HepG2 (cell line): ENCODE measurements around the gene DNAJA3. TPM values are rescaled to one million over a fixed set of nuclear protein-coding genes. Genes with fewer than 3 reads are reported as not detected.
A peak's percentile ranks its signal among the peaks of the same experiment; 100 is the strongest.

Experiments
- ELF3 ChIP-seq: IDR thresholded peaks from 2 replicates; pipeline ENCODE4 v1.6.1; 2016; ENCODE audit warnings: missing genetic modification reagents, missing compliant biosample characterization
- FOXJ3 ChIP-seq: sonication (generic); formaldehyde crosslinking; IDR thresholded peaks from 2 replicates; pipeline ENCODE4 v1.4.0; 2020; ENCODE audit warnings: missing genetic modification reagents, mild to moderate bottlenecking, borderline replicate concordance
- HOXA3 ChIP-seq: sonication (generic); formaldehyde crosslinking; IDR thresholded peaks from 2 replicates; pipeline ENCODE4 v1.5.0; 2020; ENCODE audit warnings: missing genetic modification reagents
- NCOR1 ChIP-seq: fragments of 200-600 bp; sonication (generic); IDR thresholded peaks from 2 replicates; pipeline ENCODE4 v1.7.0; 2017; ENCODE audit warnings: antibody characterized with exemption, low read length, borderline replicate concordance
- PAX8 ChIP-seq: sonication (generic); formaldehyde crosslinking; IDR thresholded peaks from 2 replicates; pipeline ENCODE4 v1.8.0; 2022; ENCODE audit warnings: mild to moderate bottlenecking, missing genetic modification reagents, borderline replicate concordance
- PHF5A ChIP-seq: IDR thresholded peaks from one replicate; pipeline ENCODE4 v1.6.1; 2018; ENCODE audit warnings: low read depth, missing genetic modification reagents; ENCODE audit not compliant: unreplicated experiment
- RELA ChIP-seq: sonication (generic); formaldehyde crosslinking; IDR thresholded peaks from 2 replicates; pipeline ENCODE4 v1.4.0; 2020; ENCODE audit warnings: missing genetic modification reagents
- SRSF1 ChIP-seq: fragments of 200-400 bp; formaldehyde crosslinking; optimal IDR thresholded peaks from 2 replicates; pipeline ENCODE3; 2017; ENCODE audit warnings: mild to moderate bottlenecking, low read depth, low read length, moderate library complexity
- TSC22D2 ChIP-seq: sonication (generic); formaldehyde crosslinking; IDR thresholded peaks from 2 replicates; pipeline ENCODE4 v1.5.1; 2020; ENCODE audit warnings: missing genetic modification reagents, mild to moderate bottlenecking, borderline replicate concordance
- ZMAT3 ChIP-seq: sonication (generic); formaldehyde crosslinking; conservative IDR thresholded peaks from 2 replicates; pipeline ENCODE4 v1.7.0; 2021; ENCODE audit warnings: missing genetic modification reagents
- ZNF282 ChIP-seq: fragments of 450-650 bp; IDR thresholded peaks from 2 replicates; pipeline ENCODE4 v1.6.1; 2018; ENCODE audit not compliant: partially characterized antibody
- ZNF615 ChIP-seq: sonication (generic); formaldehyde crosslinking; IDR thresholded peaks from 2 replicates; pipeline ENCODE4 v1.5.0; 2020; ENCODE audit warnings: mild to moderate bottlenecking, missing genetic modification reagents, borderline replicate concordance
- ZNF850 ChIP-seq: sonication (generic); formaldehyde crosslinking; conservative IDR thresholded peaks from 2 replicates; pipeline ENCODE4 v1.9.0; 2021; ENCODE audit warnings: mild to moderate bottlenecking, missing genetic modification reagents
- polyA plus RNA-seq, 8 experiments: library from polyadenylated mRNA; depleted of rRNA in 3 of 8; stranded (reverse) in 7 of 8; unstranded in 1 of 8; fragments of >200 nt; fragmentation: Illumina TruSeq in 4 of 8; extraction: Trizol in 4 of 8; gene quantifications; 2 replicates each; pipeline versions ENCODE4 v1.2.1 to v1.2.3, GENCODE V29; 2011 to 2016; ENCODE audit warnings: low read depth in 4 of 8, missing spikeins in 1 of 8, mixed read lengths in 1 of 8; ENCODE audit not compliant: insufficient read depth in 1 of 8
- total RNA-seq, 5 experiments: library from RNA; depleted of rRNA; stranded (reverse); fragments of >200 nt; fragmentation: Illumina TruSeq; extraction: Trizol; gene quantifications; 2 replicates each; pipeline ENCODE4 v1.2.3, GENCODE V29; 2016; ENCODE audit warnings: low read depth in 1 of 5
- TF ChIP-seq, protein P1 (sequence below): sonication (generic); formaldehyde crosslinking; IDR thresholded peaks from 2 replicates; pipeline ENCODE4 v1.5.0; 2020; ENCODE audit warnings: missing genetic modification reagents
- TF ChIP-seq, protein P2 (sequence below): IDR thresholded peaks from 2 replicates; pipeline ENCODE4 v1.6.1; 2012; ENCODE audit warnings: low read depth, low read length, improper control_type of control experiment
- TF ChIP-seq, protein P3 (sequence below): sonication (generic); formaldehyde crosslinking; conservative IDR thresholded peaks from 2 replicates; pipeline ENCODE4 v1.8.0; 2022; ENCODE audit warnings: missing genetic modification reagents
- TF ChIP-seq, protein P4 (sequence below): sonication (generic); formaldehyde crosslinking; IDR thresholded peaks from 2 replicates; pipeline ENCODE4; 2020; ENCODE audit warnings: missing genetic modification reagents, mild to moderate bottlenecking, borderline replicate concordance
- TF ChIP-seq, protein P5 (sequence below): sonication (generic); formaldehyde crosslinking; IDR thresholded peaks from 2 replicates; pipeline ENCODE4 v1.5.0; 2020; ENCODE audit warnings: missing genetic modification reagents
- TF ChIP-seq, protein P6 (sequence below): sonication (generic); formaldehyde crosslinking; IDR thresholded peaks from 2 replicates; pipeline ENCODE4 v1.8.1; 2023; ENCODE audit warnings: mild to moderate bottlenecking, moderate library complexity, missing genetic modification reagents

The DNAJA3 gene
- total and polyA plus RNA-seq, 2 of the 13 experiments (the other 11 are each of a cell fraction or from before 2014, with no cell fraction given) = 77.0 to 83.3 TPM

DNA sequence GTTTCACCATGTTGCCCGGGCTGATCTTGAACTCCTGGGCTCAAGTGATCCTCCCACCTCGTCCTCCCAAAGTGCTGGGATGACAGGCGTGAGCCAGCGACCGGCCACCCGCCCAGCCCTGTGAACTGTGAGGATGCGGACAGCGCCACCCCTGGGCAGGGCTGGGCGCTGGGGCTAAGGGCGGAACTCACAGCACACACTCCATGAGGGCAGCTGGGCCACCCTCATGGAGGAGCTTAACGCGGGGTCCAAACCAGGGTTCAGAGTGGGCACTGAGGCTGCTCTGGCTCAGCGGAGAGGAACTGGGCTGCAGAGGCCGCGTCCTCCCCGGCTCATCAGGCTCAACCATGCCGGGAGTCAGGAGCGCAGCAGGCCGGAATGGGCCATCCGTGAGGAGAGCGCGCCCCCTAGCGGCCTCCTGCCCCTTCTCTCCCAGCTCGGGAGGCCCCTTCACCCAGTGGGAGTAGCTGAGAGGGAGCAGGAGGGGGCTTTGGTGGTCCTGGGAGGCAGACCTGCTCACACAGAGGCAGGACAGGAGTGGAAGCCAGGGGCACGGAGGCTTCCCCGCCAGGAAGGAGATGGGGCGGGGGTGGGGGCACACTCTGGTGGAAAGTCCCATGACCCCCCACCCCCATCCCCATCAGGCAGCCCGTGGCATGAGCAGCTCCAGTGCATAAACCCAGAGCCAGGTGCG, 23.1 kb upstream of the DNAJA3 start (continued):
- TF ChIP-seq HOXA3 (CRISPR knock-in tag) (peak; percentile 63), RELA (CRISPR knock-in tag) (no peak), NCOR1 (no peak), ZNF282 (no peak), PAX8 (CRISPR knock-in tag) (no peak), TSC22D2 (no peak), ELF3 (CRISPR knock-in tag) (no peak), FOXJ3 (no peak), ZMAT3 (CRISPR knock-in tag) (0 out of 2 replicates have a peak, but pooled peaks have one; percentile 32), ZNF615 (CRISPR knock-in tag) (no peak), SRSF1 (no peak), PHF5A (no peak), ZNF850 (CRISPR knock-in tag) (no peak)
- TF ChIP-seq, protein P1, sequence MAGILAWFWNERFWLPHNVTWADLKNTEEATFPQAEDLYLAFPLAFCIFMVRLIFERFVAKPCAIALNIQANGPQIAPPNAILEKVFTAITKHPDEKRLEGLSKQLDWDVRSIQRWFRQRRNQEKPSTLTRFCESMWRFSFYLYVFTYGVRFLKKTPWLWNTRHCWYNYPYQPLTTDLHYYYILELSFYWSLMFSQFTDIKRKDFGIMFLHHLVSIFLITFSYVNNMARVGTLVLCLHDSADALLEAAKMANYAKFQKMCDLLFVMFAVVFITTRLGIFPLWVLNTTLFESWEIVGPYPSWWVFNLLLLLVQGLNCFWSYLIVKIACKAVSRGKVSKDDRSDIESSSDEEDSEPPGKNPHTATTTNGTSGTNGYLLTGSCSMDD = no peak
- TF ChIP-seq, protein P2, sequence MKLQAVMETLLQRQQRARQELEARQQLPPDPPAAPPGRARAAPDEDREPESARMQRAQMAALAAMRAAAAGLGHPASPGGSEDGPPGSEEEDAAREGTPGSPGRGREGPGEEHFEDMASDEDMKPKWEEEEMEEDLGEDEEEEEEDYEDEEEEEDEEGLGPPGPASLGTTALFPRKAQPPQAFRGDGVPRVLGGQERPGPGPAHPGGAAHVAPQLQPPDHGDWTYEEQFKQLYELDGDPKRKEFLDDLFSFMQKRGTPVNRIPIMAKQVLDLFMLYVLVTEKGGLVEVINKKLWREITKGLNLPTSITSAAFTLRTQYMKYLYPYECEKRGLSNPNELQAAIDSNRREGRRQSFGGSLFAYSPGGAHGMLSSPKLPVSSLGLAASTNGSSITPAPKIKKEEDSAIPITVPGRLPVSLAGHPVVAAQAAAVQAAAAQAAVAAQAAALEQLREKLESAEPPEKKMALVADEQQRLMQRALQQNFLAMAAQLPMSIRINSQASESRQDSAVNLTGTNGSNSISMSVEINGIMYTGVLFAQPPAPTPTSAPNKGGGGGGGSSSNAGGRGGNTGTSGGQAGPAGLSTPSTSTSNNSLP = no peak
- TF ChIP-seq, protein P3, sequence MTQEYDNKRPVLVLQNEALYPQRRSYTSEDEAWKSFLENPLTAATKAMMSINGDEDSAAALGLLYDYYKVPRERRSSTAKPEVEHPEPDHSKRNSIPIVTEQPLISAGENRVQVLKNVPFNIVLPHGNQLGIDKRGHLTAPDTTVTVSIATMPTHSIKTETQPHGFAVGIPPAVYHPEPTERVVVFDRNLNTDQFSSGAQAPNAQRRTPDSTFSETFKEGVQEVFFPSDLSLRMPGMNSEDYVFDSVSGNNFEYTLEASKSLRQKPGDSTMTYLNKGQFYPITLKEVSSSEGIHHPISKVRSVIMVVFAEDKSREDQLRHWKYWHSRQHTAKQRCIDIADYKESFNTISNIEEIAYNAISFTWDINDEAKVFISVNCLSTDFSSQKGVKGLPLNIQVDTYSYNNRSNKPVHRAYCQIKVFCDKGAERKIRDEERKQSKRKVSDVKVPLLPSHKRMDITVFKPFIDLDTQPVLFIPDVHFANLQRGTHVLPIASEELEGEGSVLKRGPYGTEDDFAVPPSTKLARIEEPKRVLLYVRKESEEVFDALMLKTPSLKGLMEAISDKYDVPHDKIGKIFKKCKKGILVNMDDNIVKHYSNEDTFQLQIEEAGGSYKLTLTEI (CRISPR knock-in tag) = no peak
- TF ChIP-seq, protein P4, sequence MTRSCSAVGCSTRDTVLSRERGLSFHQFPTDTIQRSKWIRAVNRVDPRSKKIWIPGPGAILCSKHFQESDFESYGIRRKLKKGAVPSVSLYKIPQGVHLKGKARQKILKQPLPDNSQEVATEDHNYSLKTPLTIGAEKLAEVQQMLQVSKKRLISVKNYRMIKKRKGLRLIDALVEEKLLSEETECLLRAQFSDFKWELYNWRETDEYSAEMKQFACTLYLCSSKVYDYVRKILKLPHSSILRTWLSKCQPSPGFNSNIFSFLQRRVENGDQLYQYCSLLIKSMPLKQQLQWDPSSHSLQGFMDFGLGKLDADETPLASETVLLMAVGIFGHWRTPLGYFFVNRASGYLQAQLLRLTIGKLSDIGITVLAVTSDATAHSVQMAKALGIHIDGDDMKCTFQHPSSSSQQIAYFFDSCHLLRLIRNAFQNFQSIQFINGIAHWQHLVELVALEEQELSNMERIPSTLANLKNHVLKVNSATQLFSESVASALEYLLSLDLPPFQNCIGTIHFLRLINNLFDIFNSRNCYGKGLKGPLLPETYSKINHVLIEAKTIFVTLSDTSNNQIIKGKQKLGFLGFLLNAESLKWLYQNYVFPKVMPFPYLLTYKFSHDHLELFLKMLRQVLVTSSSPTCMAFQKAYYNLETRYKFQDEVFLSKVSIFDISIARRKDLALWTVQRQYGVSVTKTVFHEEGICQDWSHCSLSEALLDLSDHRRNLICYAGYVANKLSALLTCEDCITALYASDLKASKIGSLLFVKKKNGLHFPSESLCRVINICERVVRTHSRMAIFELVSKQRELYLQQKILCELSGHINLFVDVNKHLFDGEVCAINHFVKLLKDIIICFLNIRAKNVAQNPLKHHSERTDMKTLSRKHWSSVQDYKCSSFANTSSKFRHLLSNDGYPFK (CRISPR knock-in tag) = no peak
- TF ChIP-seq, protein P5, sequence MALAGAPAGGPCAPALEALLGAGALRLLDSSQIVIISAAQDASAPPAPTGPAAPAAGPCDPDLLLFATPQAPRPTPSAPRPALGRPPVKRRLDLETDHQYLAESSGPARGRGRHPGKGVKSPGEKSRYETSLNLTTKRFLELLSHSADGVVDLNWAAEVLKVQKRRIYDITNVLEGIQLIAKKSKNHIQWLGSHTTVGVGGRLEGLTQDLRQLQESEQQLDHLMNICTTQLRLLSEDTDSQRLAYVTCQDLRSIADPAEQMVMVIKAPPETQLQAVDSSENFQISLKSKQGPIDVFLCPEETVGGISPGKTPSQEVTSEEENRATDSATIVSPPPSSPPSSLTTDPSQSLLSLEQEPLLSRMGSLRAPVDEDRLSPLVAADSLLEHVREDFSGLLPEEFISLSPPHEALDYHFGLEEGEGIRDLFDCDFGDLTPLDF (CRISPR knock-in tag) = no peak
- TF ChIP-seq, protein P6, sequence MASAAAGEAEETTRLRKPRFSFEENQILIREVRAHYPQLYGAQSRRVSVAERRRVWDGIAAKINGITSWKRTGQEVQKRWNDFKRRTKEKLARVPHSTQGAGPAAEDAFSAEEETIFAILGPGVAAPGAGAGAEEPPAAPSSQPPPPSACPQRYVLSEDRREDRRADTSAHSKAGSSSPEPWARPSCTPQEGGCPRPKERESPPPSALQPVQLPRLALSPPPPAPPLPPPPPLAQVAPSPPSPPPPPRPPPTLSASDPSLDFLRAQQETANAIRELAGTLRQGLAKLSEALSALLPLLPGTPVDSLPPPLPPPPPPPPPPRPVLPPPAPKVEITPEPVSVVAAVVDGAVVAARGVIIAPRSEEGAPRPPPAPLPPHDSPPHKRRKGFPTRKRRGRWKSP (CRISPR knock-in tag) = no peak; the same call in 1 of the 2 replicates
